ENCODE data around the gene KCNJ4. TPM values are rescaled to one million over a fixed set of nuclear protein-coding genes. Genes with fewer than 3 reads are reported as not detected.

Gene KCNJ4
- total RNA-seq, result not detected

DNA sequence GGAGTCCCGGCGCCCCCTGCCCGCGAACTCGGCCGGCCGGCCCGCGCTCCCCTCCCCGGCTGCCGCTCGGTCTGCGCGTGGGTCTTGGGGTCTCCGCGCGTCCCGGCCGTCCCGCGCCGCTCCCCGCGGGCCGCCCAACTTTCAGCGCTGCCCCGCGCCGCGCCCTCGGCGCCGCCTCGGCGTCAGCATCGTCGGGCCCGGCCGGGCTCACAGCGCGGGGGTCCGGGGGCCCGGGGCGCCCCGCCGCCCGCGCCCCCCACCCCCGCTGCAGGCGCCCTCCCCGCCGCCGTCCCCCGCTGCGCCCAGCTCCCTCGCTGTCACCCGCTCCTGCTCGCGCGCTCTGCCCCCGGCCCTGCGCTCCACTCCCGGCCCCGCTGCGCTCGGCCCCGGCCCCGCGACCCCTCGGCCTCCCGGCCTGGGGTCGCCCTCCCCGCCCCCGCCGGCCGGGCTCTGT, at the start of gene KCNJ4:
KCNJ4 (minus strand) TSS at position 124 of the 454 bp plus-strand sequence. CDS start 27,067 bp downstream, outside the sequence.
- Histone ChIP-seq H3K27ac (no peak within 1 kb of the TSS), H3K36me3 (no peaks in the 10 kb centered on the region), H3K4me3 (peak within 1 kb of the TSS; percentile 67), H3K9me3 (no peaks in the 10 kb centered on the region), H3K27me3 (replicated peaks; ENCODE audit: insufficient read depth) (peaks cover 5% of the 10 kb centered on the region), H3K4me1 (ENCODE audit: control insufficient read depth in 1 of 2, low read depth in 2 of 2) (peaks cover 5 to 25% of the 10 kb centered on the region in 2 donors)
- no peak for DNase-seq (ENCODE audit: low spot score)
- no peak for TF ChIP-seq CTCF (IDR thresholded peaks at IDR 0.05)
- ATAC-seq (ENCODE audit: insufficient number of reproducible peaks, low FRiP score, low read depth), result no peak

GRCh38 chr22:38503021-38503420, 48.0 kb upstream of the KCNJ4 start:
- Histone ChIP-seq H3K9me3 (no peaks in the 10 kb centered on the region), H3K4me3 (peak overlapping the region; percentile 95), H3K27ac (peak overlapping the region; percentile 15 to 26), H3K36me3 (peaks cover 23% of the 10 kb centered on the region), H3K27me3 (replicated peaks; ENCODE audit: insufficient read depth) (no peaks in the 10 kb centered on the region), H3K4me1 (ENCODE audit: control insufficient read depth in 1 of 2, low read depth in 2 of 2) (peaks cover 20 to 72% of the 10 kb centered on the region in 2 donors)
- TF ChIP-seq CTCF (IDR thresholded peaks at IDR 0.05), result no peak
- DNase-seq (ENCODE audit: low spot score) (no peak), ATAC-seq (ENCODE audit: insufficient number of reproducible peaks, low FRiP score, low read depth) (no peak)

GRCh38 chr22:38501797-38502672, 47.0 kb upstream of the KCNJ4 start:
- Histone ChIP-seq H3K4me1 (ENCODE audit: control insufficient read depth in 1 of 2, low read depth in 2 of 2) (peaks cover 20 to 69% of the 10 kb centered on the region in 2 donors), H3K4me3 (peak overlapping the region; percentile 95), H3K9me3 (no peaks in the 10 kb centered on the region), H3K27ac (peak overlapping the region in 1 of 2 donors; percentile 26), H3K36me3 (peaks cover 32% of the 10 kb centered on the region), H3K27me3 (replicated peaks; ENCODE audit: insufficient read depth) (no peaks in the 10 kb centered on the region)
- DNase-seq (ENCODE audit: low spot score) (no peak), ATAC-seq (ENCODE audit: insufficient number of reproducible peaks, low FRiP score, low read depth) (no peak)
- no peak for TF ChIP-seq CTCF (IDR thresholded peaks at IDR 0.05)

GRCh38 chr22:38497869-38498268, 42.9 kb upstream of the KCNJ4 start:
- H3K9me3 ChIP-seq, result no peaks in the 10 kb centered on the region
- no peak for TF ChIP-seq CTCF (IDR thresholded peaks at IDR 0.05)
- H3K27me3 ChIP-seq (replicated peaks; ENCODE audit: insufficient read depth), result no peaks in the 10 kb centered on the region
- peaks cover 13 to 63% of the 10 kb centered on the region in 2 donors for H3K4me1 ChIP-seq (ENCODE audit: control insufficient read depth in 1 of 2, low read depth in 2 of 2)
- ATAC-seq (ENCODE audit: insufficient number of reproducible peaks, low FRiP score, low read depth) (no peak), DNase-seq (ENCODE audit: low spot score) (no peak)
- H3K4me3 ChIP-seq, result no peak overlapping the region
- H3K36me3 ChIP-seq, result peaks cover 71% of the 10 kb centered on the region
- no peak overlapping the region for H3K27ac ChIP-seq

DNA sequence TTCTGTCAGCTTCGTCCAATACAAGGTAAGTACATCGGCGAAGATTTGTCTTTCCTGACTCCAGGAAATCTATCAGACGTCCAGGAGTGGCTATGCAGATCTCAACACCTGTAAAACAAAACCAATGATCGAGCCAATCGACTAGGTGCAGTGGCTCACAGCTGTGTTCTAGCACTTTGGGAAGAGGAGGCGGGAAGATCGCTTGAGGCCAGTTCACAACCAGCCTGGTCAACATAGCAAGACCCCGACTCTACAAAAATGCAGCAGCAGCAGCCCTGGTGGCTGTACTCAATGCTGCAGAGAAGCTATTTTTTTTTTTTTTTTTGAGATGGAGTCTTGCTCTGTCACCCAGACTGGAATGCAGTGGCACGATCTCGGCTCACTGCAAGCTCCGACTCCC, 39.9 kb upstream of the KCNJ4 start:
- no peak for TF ChIP-seq CTCF (IDR thresholded peaks at IDR 0.05)
- no peaks in the 10 kb centered on the region for H3K27me3 ChIP-seq (replicated peaks; ENCODE audit: insufficient read depth)
- DNase-seq (ENCODE audit: low spot score) (no peak), ATAC-seq (ENCODE audit: insufficient number of reproducible peaks, low FRiP score, low read depth) (no peak)
- H3K36me3 ChIP-seq, result peaks cover 93% of the 10 kb centered on the region
- peaks cover 12 to 45% of the 10 kb centered on the region in 2 donors for H3K4me1 ChIP-seq (ENCODE audit: control insufficient read depth in 1 of 2, low read depth in 2 of 2)
- no peaks in the 10 kb centered on the region for H3K9me3 ChIP-seq
- no peak overlapping the region for H3K27ac ChIP-seq
- H3K4me3 ChIP-seq, result no peak overlapping the region

Data from thoracic aorta (tissue), 2 donors.